SU-DHL-6 (cell line): ENCODE results near the gene RABL6.
A peak's percentile ranks its signal among the peaks of the same experiment; 100 is the strongest.

Source experiments
- H2AFZ ChIP-seq: fragments of 200-600 bp; sonication (generic); 2 replicates; pipeline ENCODE4 v1.6.1; 2014; ENCODE audit warnings: low read depth, mild to moderate bottlenecking, moderate library complexity, mixed read lengths, antibody characterized with exemption, low read length; ENCODE audit not compliant: severe bottlenecking
- H3F3A ChIP-seq: fragments of 200-600 bp; shearing (Covaris generic); 2 replicates; pipeline ENCODE4 v1.6.0; 2016; ENCODE audit warnings: antibody characterized with exemption, mild to moderate bottlenecking; ENCODE audit not compliant: insufficient read depth
- H3K27ac ChIP-seq: fragments of 200-600 bp; sonication (generic); 2 replicates; pipeline ENCODE4 v1.5.1; 2016; ENCODE audit warnings: low read depth, mild to moderate bottlenecking, low read length, moderate library complexity, mixed read lengths
- H3K27me3 ChIP-seq: fragments of 200-600 bp; sonication (generic), shearing (Covaris generic); 2 replicates; pipeline ENCODE4 v1.6.0; 2014; ENCODE audit warnings: mild to moderate bottlenecking, low read length
- H3K36me3 ChIP-seq: fragments of 200-600 bp; sonication (generic); 2 replicates; pipeline ENCODE4 v1.6.1; 2014; ENCODE audit warnings: mild to moderate bottlenecking, low read length, mixed read lengths
- H3K4me2 ChIP-seq: fragments of 300-600, 200-600 bp; shearing (Covaris generic), sonication (generic); 2 replicates; pipeline ENCODE4 v1.6.0; 2014; ENCODE audit warnings: low read length, low read depth, mild to moderate bottlenecking; ENCODE audit not compliant: poor library complexity, severe bottlenecking
- H3K4me3 ChIP-seq: fragments of 200-600 bp; sonication (generic); 2 replicates; pipeline ENCODE4 v1.5.1; 2014; ENCODE audit warnings: antibody characterized with exemption, low read length, mild to moderate bottlenecking, mixed read lengths; ENCODE audit not compliant: insufficient read depth, poor library complexity, severe bottlenecking
- H3K79me2 ChIP-seq: fragments of 200-600 bp; sonication (generic); 2 replicates; pipeline ENCODE4 v1.6.1; 2014; ENCODE audit warnings: mild to moderate bottlenecking, low read length, moderate library complexity; ENCODE audit not compliant: insufficient read depth
- H3K9ac ChIP-seq: fragments of 200-600 bp; sonication (generic); 2 replicates; pipeline ENCODE4 v1.7.0; 2014; ENCODE audit warnings: mild to moderate bottlenecking, low read length
- H3K9me2 ChIP-seq: fragments of 200-600 bp; sonication (generic); replicated peaks from 2 replicates; pipeline ENCODE4 v1.6.1; 2014; ENCODE audit warnings: low read length; ENCODE audit not compliant: insufficient read depth
- H3K9me3 ChIP-seq: fragments of 200-600 bp; sonication (generic); 2 replicates; pipeline ENCODE4 v1.6.1; 2014; ENCODE audit warnings: low read length, mixed read lengths; ENCODE audit not compliant: insufficient read depth
- H4K20me1 ChIP-seq: fragments of 200-600 bp; sonication (generic); 2 replicates; pipeline ENCODE4 v1.6.1; 2014; ENCODE audit warnings: low read depth, mild to moderate bottlenecking, antibody characterized with exemption, low read length, moderate library complexity, mixed read lengths
- EZH2phosphoT487 ChIP-seq: fragments of 200-600 bp; sonication (generic), shearing (Covaris generic); conservative IDR thresholded peaks from 2 replicates; pipeline ENCODE4 v1.6.1; 2018; ENCODE audit warnings: mild to moderate bottlenecking, antibody characterized with exemption, low read length, moderate library complexity, mixed read lengths
- TF ChIP-seq, protein P1 (sequence below): fragments of 200-600 bp; sonication (generic); IDR thresholded peaks from one replicate; pipeline ENCODE4 v1.5.1; 2017; ENCODE audit warnings: antibody characterized with exemption, mild to moderate bottlenecking, low read length, moderate library complexity; ENCODE audit not compliant: insufficient read depth, poor library complexity, severe bottlenecking

RABL6 gene

DNA sequence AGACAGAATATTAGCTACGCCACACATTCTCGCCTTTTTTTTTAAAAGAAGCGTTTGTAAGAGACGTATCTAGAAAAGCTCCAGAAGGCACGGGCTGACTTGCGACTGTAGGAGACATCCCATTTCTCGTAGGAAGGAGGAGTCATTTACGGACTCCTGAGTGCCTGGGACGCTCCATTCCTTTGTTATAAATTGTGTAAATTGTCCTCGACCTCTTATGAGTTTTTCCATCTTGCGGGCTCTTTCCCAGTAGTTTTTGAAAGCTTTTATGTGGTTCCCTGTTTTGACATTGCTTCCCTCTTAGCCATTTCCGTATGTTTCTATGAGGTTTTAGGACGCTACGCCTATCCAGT is 1.0 kb downstream of the RABL6 start:
- Histone ChIP-seq H2AFZ (no peak overlapping the region), H3K36me3 (peaks cover 14% of the 10 kb centered on the region), H3K4me2 (peak overlapping the region; percentile 82), H3F3A (no peaks in the 10 kb centered on the region), H3K4me3 (peak overlapping the region; percentile 94), H3K9ac (peak overlapping the region; percentile 99), H3K79me2 (peaks cover 64% of the 10 kb centered on the region), H3K9me3 (no peaks in the 10 kb centered on the region), H4K20me1 (peaks cover 3% of the 10 kb centered on the region; the same call in 1 of the 2 replicates), H3K9me2 (no peaks in the 10 kb centered on the region), H3K27ac (peak overlapping the region; percentile 71), H3K27me3 (no peaks in the 10 kb centered on the region)
- no peak for TF ChIP-seq EZH2phosphoT487
- TF ChIP-seq, protein P1, sequence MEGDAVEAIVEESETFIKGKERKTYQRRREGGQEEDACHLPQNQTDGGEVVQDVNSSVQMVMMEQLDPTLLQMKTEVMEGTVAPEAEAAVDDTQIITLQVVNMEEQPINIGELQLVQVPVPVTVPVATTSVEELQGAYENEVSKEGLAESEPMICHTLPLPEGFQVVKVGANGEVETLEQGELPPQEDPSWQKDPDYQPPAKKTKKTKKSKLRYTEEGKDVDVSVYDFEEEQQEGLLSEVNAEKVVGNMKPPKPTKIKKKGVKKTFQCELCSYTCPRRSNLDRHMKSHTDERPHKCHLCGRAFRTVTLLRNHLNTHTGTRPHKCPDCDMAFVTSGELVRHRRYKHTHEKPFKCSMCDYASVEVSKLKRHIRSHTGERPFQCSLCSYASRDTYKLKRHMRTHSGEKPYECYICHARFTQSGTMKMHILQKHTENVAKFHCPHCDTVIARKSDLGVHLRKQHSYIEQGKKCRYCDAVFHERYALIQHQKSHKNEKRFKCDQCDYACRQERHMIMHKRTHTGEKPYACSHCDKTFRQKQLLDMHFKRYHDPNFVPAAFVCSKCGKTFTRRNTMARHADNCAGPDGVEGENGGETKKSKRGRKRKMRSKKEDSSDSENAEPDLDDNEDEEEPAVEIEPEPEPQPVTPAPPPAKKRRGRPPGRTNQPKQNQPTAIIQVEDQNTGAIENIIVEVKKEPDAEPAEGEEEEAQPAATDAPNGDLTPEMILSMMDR, result no peak

DNA sequence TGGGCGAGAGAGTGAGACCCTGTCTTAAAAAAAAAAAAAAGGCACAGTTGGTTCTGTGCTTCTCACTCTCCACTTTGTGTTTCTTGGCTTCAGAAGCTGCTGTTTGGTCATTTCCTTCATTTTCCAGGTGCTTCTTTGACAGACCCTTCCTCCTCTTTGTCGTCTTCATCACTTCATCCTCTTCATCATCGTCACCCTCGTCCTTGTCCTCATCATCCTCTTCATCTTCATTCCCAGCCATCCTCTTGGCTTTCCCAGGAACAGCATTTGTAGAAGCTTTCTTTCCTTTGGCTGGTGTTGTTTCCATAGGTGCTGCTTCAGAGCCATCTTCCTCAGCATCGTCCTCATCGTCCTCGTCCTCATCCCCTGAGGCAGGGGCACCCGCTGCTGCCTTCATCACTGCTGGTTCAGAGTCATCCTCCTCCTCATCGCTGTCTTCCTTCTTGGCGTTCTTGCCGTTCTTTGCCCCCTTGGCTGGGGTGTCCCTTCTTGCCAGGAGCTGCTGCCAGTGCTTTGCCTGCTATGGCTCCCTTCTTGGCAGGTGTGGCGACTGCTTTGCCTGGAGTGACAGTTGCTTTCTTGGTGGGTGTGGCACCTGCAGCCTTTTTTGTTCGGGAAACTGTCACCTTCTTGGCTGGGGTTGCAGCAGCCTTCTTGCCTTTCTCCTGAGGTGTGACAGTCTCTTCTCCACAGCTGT is 7.1 kb downstream of the RABL6 start:
- no peaks in the 10 kb centered on the region for H3K9me2 ChIP-seq
- H3K79me2 ChIP-seq, result peaks cover 82% of the 10 kb centered on the region
- peaks cover 9% of the 10 kb centered on the region for H3K36me3 ChIP-seq
- no peak overlapping the region for H3K9ac ChIP-seq
- no peak overlapping the region for H3K27ac ChIP-seq
- no peaks in the 10 kb centered on the region; the same call in 1 of the 2 replicates for H3F3A ChIP-seq
- H3K4me2 ChIP-seq, result no peak overlapping the region
- 0 out of 2 replicates have a peak, but pooled peaks cover 3% of the 10 kb centered on the region for H4K20me1 ChIP-seq
- no peaks in the 10 kb centered on the region for H3K27me3 ChIP-seq
- TF ChIP-seq, protein P1, result no peak
- H3K9me3 ChIP-seq, result no peaks in the 10 kb centered on the region
- no peak overlapping the region for H3K4me3 ChIP-seq
- H2AFZ ChIP-seq, result no peak overlapping the region

DNA sequence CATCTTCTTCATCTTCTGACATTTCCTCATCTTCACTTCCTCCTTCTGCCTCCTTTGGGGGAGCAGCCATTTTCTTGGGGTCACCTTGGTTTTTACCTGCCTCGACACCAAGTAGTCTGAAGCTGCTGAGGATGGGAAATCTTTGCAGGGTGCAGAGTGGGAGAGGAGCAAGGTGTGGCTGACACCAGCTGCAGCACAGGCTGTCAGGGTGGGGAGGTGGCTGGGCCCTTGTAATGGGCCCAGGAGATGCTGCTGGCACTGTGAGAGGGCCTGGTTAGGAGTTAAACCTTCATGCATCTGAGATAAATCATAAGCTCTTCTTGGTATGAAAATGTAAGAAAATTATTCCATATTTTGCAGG is 7.7 kb downstream of the RABL6 start:
- Histone ChIP-seq H3K9me3 (no peaks in the 10 kb centered on the region), H3K9ac (no peak overlapping the region), H3K79me2 (peaks cover 82% of the 10 kb centered on the region), H3K36me3 (peaks cover 5% of the 10 kb centered on the region), H2AFZ (no peak overlapping the region), H3K27me3 (no peaks in the 10 kb centered on the region), H3K27ac (no peak overlapping the region), H3K9me2 (no peaks in the 10 kb centered on the region), H4K20me1 (0 out of 2 replicates have a peak, but pooled peaks cover 3% of the 10 kb centered on the region), H3F3A (no peaks in the 10 kb centered on the region; the same call in 1 of the 2 replicates), H3K4me3 (no peak overlapping the region), H3K4me2 (no peak overlapping the region)
- TF ChIP-seq, protein P1, result no peak
- TF ChIP-seq EZH2phosphoT487, result no peak
